GM12872 (cell line): ENCODE measurements around the gene S1PR5.

ENCODE experiments used
- TF ChIP-seq, protein P1 (sequence below): IDR thresholded peaks from 3 replicates; pipeline ENCODE4 v1.5.1; 2011; ENCODE audit warnings: low read depth, mild to moderate bottlenecking, low read length, moderate library complexity; ENCODE audit not compliant: insufficient read depth

The S1PR5 gene

DNA sequence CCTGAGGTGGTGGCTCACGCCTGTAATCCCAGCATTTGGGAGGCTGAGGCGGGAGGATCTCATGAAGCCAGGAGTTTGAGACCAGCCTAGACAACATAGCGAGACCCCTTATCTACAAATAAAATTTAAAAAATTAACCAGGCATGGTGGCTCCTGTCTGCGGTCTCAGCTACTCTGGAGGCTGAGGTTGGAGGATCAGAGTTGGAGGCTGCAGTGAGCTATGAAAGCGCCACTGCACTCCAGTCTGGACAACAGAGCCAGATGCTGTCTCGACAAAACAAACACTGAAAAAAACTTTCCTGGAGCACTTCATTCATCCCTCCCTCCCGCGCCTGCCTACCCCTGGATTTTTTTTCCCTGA lies 25.8 kb upstream of the S1PR5 start:
- TF ChIP-seq, protein P1, sequence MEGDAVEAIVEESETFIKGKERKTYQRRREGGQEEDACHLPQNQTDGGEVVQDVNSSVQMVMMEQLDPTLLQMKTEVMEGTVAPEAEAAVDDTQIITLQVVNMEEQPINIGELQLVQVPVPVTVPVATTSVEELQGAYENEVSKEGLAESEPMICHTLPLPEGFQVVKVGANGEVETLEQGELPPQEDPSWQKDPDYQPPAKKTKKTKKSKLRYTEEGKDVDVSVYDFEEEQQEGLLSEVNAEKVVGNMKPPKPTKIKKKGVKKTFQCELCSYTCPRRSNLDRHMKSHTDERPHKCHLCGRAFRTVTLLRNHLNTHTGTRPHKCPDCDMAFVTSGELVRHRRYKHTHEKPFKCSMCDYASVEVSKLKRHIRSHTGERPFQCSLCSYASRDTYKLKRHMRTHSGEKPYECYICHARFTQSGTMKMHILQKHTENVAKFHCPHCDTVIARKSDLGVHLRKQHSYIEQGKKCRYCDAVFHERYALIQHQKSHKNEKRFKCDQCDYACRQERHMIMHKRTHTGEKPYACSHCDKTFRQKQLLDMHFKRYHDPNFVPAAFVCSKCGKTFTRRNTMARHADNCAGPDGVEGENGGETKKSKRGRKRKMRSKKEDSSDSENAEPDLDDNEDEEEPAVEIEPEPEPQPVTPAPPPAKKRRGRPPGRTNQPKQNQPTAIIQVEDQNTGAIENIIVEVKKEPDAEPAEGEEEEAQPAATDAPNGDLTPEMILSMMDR: no peak

DNA sequence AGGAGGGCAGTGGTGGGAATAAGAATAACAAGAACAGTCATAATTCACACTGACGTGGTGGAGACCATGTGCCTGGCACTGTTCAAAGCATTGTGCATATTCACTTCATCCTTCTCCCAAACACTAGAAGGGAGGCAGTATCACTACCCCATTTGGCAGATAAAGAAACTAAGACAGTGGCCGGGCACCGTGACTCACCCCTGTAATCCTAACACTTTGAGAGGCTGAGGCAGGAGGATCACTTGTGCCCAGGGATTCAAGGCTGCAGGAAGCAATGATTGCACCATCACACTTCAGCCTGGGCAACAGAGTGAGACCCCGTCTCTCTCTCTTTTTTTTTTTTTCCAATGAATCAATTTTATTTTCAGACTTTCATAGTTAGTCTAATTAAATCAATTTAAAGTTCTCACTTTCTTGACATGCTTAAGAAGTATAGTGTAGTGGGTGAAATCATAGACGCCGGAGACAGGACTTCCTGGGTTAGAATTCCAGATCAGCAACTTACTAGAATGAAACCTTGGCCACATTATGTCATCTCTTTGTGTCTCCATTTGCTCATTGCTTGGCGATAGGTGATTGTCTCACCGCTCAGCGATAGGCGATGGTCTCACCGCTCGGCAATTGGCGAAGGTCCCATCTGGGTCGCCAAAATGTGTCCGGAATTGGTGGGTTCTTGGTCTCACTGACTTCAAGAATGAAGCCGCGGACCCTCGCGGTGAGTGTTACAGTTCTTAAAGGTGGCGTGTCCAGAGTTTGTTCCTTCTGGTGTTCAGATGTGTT lies 21.1 kb upstream of the S1PR5 start:
- TF ChIP-seq, protein P1: no peak

DNA sequence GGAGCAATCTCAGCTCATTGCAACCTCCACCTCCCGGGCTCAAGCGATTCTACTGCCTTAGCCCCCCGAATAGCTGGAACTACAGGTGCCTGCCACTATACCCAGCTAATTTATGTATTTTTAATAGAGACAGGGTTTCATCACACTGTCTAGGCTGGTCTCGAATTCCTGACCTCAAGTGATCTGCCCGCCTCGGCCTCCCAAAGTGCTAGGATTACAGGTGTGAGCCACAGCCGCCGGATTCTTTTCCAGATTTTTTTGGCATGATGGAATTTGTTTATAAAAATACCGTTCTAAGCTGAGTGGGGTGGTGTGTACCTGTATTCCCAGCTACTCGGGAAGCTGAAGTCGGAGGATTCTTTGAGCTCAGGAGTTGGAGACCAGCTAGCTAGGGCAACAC lies 20.4 kb upstream of the S1PR5 start:
- TF ChIP-seq, protein P1: no peak

DNA sequence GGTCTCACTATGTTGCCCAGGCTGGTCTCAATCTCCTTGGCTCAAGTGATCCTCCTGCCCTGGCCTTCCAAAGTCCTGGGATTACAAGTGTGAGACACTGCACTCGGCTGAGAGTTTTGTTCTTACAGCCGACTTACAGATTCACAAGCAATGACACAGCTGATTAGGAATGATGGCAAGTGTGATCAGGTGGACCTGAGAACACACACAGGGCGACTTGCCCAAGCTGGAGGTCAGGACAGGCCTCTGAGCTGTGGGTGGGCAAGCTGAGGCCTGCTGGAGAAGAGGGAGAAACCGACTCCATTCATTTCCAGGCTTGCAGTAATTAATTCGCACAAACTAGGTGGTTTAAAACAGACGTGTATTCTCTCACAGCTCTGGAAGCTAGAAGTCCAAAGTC lies 18.4 kb upstream of the S1PR5 start:
- TF ChIP-seq, protein P1: no peak

DNA sequence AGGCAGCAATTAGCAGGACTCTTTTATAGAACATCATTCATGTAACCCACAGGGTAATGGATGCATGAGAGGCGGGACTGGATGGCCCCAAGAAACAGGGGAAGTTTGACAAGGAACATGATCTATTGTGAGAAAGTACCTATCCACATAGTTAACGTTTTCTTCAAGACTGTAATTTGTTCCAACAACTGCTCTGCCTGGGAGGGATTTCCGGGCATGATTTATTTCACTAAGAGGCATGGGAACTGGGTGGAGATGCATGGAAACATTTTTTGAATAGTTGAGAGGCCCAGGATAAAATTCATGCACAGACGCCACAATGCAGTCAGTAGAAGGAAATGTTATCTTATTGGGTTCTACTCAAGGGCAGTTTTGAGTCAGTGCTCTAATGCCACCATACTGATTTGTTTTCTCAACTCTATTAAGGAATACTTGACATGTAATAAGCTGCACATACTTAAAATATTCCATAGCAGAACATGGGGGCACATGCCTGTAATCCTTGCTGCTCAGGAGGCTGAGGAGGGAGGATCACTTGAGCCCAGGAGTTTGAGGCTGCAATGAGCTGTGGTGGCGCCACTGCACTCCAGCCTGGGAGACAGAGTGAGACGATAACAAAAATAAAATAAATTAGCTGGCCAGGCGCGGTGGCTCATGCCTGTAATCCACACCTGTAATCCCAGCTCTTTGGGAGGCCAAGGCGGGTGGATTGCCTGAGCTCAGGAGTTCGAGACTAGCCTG lies 16.6 kb upstream of the S1PR5 start:
- TF ChIP-seq, protein P1: no peak

DNA sequence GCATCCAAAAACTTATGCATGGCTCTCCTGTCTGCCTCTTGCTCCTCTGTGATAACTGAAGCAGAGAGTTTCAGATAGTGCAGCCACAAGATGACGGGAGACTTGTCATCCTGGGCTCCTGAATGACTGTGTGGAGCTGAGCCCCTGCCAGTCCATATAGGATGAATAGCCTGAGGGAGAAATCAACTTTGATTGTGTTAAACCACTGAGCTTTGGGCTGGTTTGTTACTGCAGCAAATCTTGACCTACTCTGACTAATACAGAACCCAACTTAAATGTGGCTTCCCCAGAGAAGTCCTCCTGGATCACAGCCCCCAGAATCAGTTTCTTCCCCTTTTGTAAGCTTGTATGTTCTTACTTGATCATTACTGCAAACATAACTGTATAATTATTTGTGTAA lies 15.2 kb upstream of the S1PR5 start:
- TF ChIP-seq, protein P1: no peak

DNA sequence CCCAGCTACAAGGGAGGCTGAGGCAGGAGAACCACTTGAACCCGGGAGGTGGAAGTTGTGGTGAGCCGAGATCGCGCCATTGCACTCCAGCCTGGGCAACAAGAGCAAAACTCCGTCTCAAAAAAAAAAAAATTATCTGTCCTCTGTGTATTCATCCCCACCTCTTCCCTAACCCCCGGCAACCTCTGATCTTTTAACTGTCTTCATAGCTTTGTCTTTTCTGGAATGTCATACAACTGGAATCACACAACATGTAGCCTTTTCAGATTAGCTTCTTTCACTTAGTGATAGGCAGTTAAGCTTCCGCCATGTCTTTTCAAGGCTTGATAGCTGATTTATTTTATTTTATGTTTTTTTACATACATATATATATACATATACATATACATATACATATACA lies 8.4 kb upstream of the S1PR5 start:
- TF ChIP-seq, protein P1: no peak
